CD4-positive, CD25-positive, alpha-beta regulatory T cell (primary cell): ENCODE results near the gene CCDC150. TPM values are rescaled to one million over a fixed set of nuclear protein-coding genes. Genes with fewer than 3 reads are reported as not detected.

Source experiments
- ATAC-seq, 2 donors: fragments of 150-1000 bp; cut with Tn5 transposase; one replicate each; pipeline ENCODE4 v1.10.0; 2021; ENCODE audit warnings: low read depth in 2 of 2, moderate number of reproducible peaks in 2 of 2, moderate library complexity in 1 of 2
- DNase-seq, 3 donors: peaks; one replicate each; pipeline versions ENCODE4 v3.0.0 to v3.0.0-alpha.2; 2012 to 2022; ENCODE audit warnings: mixed read lengths in 1 of 3
- H3K27ac ChIP-seq: one replicate; pipeline ENCODE4 v1.7.0; 2013; ENCODE audit warnings: mild to moderate bottlenecking, low read length; ENCODE audit not compliant: insufficient read depth, poor library complexity, severe bottlenecking
- H3K27me3 ChIP-seq: one replicate; pipeline ENCODE4 v1.7.0; 2013; ENCODE audit warnings: low read length; ENCODE audit not compliant: control insufficient read depth, insufficient read depth
- H3K36me3 ChIP-seq: one replicate; pipeline ENCODE4 v1.7.0; 2013; ENCODE audit warnings: mild to moderate bottlenecking, low read length, moderate library complexity; ENCODE audit not compliant: control insufficient read depth, insufficient read depth
- H3K4me1 ChIP-seq: 2 replicates; pipeline ENCODE4 v1.7.0; 2013; ENCODE audit warnings: mild to moderate bottlenecking, low read length; ENCODE audit not compliant: insufficient read depth, control insufficient read depth, poor library complexity, severe bottlenecking
- H3K4me3 ChIP-seq: one replicate; pipeline ENCODE4 v1.7.0; 2013; ENCODE audit warnings: low read depth, mild to moderate bottlenecking, low read length, moderate library complexity
- H3K9me3 ChIP-seq, 2 experiments: 1 replicate in 1 of 2; 2 replicates in 1 of 2; pipeline ENCODE4 v1.7.0; 2013; ENCODE audit warnings: low read length in 2 of 2, mild to moderate bottlenecking in 1 of 2, moderate library complexity in 1 of 2; ENCODE audit not compliant: control insufficient read depth in 2 of 2
- H3K27ac Mint-ChIP-seq, 3 donors: one replicate each; pipeline ENCODE4 v1.8.0; 2020 to 2022; ENCODE audit warnings: mild to moderate bottlenecking in 3 of 3, mixed read lengths in 3 of 3, moderate library complexity in 2 of 3
- H3K27me3 Mint-ChIP-seq: one replicate; pipeline ENCODE4 v1.8.0; 2022; ENCODE audit warnings: mild to moderate bottlenecking, mixed read lengths
- H3K36me3 Mint-ChIP-seq: one replicate; pipeline ENCODE4 v1.8.0; 2020; ENCODE audit warnings: mixed read lengths
- H3K4me1 Mint-ChIP-seq, 4 donors: one replicate each; pipeline ENCODE4 v1.8.0; 2020 to 2022; ENCODE audit warnings: mixed read lengths in 4 of 4, mild to moderate bottlenecking in 1 of 4
- H3K4me3 Mint-ChIP-seq, 4 donors: one replicate each; pipeline ENCODE4 v1.8.0; 2020 to 2022; ENCODE audit warnings: mild to moderate bottlenecking in 4 of 4, mixed read lengths in 4 of 4, moderate library complexity in 3 of 4
- H3K9me3 Mint-ChIP-seq, 7 donors: one replicate each; pipeline ENCODE4 v1.8.0; 2020 to 2022; ENCODE audit warnings: mixed read lengths in 7 of 7, mild to moderate bottlenecking in 3 of 7, moderate library complexity in 2 of 7
- polyA plus RNA-seq, 4 donors: library from polyadenylated mRNA; unstranded; fragments of 300-500 nt; fragmentation: Illumina TruSeq; gene quantifications; one replicate each; pipeline ENCODE4 v1.2.3, GENCODE V29; 2021
- total RNA-seq: library from RNA; stranded (reverse); gene quantifications from one replicate; pipeline ENCODE4 v1.2.3, GENCODE V29; 2022

Gene CCDC150
- total and polyA plus RNA-seq, 5 donors from 2014 or later = 0.21 to 0.74 TPM; not detected in 3

GRCh38 chr2:196640031-196640548, 575 bp downstream of the CCDC150 start:
- Mint-ChIP-seq H3K4me3 (peak overlapping the region; percentile 88 to 96 (median 90)), H3K36me3 (no peaks in the 10 kb centered on the region), H3K9me3 (peaks cover 0 to 3% (median 0%) of the 10 kb centered on the region in 7 donors), H3K27me3 (peaks cover 11% of the 10 kb centered on the region), H3K4me1 (peaks cover 0 to 28% (median 10%) of the 10 kb centered on the region in 4 donors), H3K27ac (peak overlapping the region in 1 of 3 donors; percentile 54)
- no peak for ATAC-seq
- peak overlapping the region; percentile 84 for H3K4me3 ChIP-seq
- H3K27me3 ChIP-seq = no peaks in the 10 kb centered on the region
- no peak for DNase-seq
- H3K9me3 ChIP-seq = no peaks in the 10 kb centered on the region
- peaks cover 6% of the 10 kb centered on the region for H3K4me1 ChIP-seq
- peak overlapping the region; percentile 30 for H3K27ac ChIP-seq
- no peaks in the 10 kb centered on the region for H3K36me3 ChIP-seq

- Histone ChIP-seq H3K36me3 (no peaks in the 10 kb centered on the region), H3K4me3 (no peak overlapping the region), H3K27me3 (no peaks in the 10 kb centered on the region), H3K9me3 (peaks cover 28 to 29% of the 10 kb centered on the region in 2 experiments), H3K27ac (no peak overlapping the region), H3K4me1 (no peaks in the 10 kb centered on the region)
- no peak overlapping the region for H3K4me3 Mint-ChIP-seq
- H3K27ac Mint-ChIP-seq = no peak overlapping the region
- DNase-seq (no peak), ATAC-seq (no peak)
- H3K4me1 Mint-ChIP-seq = peaks cover 0 to 4% (median 0%) of the 10 kb centered on the region in 4 donors
- no peaks in the 10 kb centered on the region for H3K27me3 Mint-ChIP-seq
- H3K36me3 Mint-ChIP-seq = peaks cover 7% of the 10 kb centered on the region
- H3K9me3 Mint-ChIP-seq = peaks cover 3 to 35% (median 12%) of the 10 kb centered on the region in 7 donors
Measured at GRCh38 chr2:196649202-196649601, 9.7 kb downstream of the CCDC150 start.

GRCh38 chr2:196651387-196652094, 12.0 kb downstream of the CCDC150 start:
- H3K9me3 Mint-ChIP-seq = peaks cover 3 to 42% (median 15%) of the 10 kb centered on the region in 7 donors
- Histone ChIP-seq H3K4me3 (no peak overlapping the region), H3K9me3 (peaks cover 28 to 31% of the 10 kb centered on the region in 2 experiments), H3K27ac (no peak overlapping the region), H3K27me3 (no peaks in the 10 kb centered on the region), H3K36me3 (no peaks in the 10 kb centered on the region), H3K4me1 (no peaks in the 10 kb centered on the region)
- no peak overlapping the region for H3K27ac Mint-ChIP-seq
- no peaks in the 10 kb centered on the region for H3K27me3 Mint-ChIP-seq
- no peak overlapping the region for H3K4me3 Mint-ChIP-seq
- DNase-seq (no peak), ATAC-seq (no peak)
- peaks cover 7% of the 10 kb centered on the region for H3K36me3 Mint-ChIP-seq
- peaks cover 0 to 4% (median 0%) of the 10 kb centered on the region in 4 donors for H3K4me1 Mint-ChIP-seq

GRCh38 chr2:196652869-196653268, 13.4 kb downstream of the CCDC150 start:
- H3K9me3 ChIP-seq = peaks cover 28 to 31% of the 10 kb centered on the region in 2 experiments
- no peak overlapping the region for H3K27ac ChIP-seq
- no peak overlapping the region for H3K27ac Mint-ChIP-seq
- H3K4me1 Mint-ChIP-seq = peaks cover 0 to 7% (median 0%) of the 10 kb centered on the region in 4 donors
- no peaks in the 10 kb centered on the region for H3K27me3 ChIP-seq
- DNase-seq (no peak), ATAC-seq (no peak)
- H3K4me3 ChIP-seq = no peak overlapping the region
- H3K4me1 ChIP-seq = no peaks in the 10 kb centered on the region
- H3K36me3 ChIP-seq = no peaks in the 10 kb centered on the region
- peaks cover 3 to 42% (median 15%) of the 10 kb centered on the region in 7 donors for H3K9me3 Mint-ChIP-seq
- no peak overlapping the region for H3K4me3 Mint-ChIP-seq
- H3K27me3 Mint-ChIP-seq = no peaks in the 10 kb centered on the region
- H3K36me3 Mint-ChIP-seq = peaks cover 7% of the 10 kb centered on the region

GRCh38 chr2:196653843-196654242, 14.3 kb downstream of the CCDC150 start:
- peaks cover 28 to 31% of the 10 kb centered on the region in 2 experiments for H3K9me3 ChIP-seq
- H3K4me3 ChIP-seq = no peak overlapping the region
- Mint-ChIP-seq H3K4me1 (peaks cover 0 to 10% (median 0%) of the 10 kb centered on the region in 4 donors), H3K27me3 (no peaks in the 10 kb centered on the region), H3K9me3 (peaks cover 3 to 42% (median 15%) of the 10 kb centered on the region in 7 donors), H3K4me3 (no peak overlapping the region), H3K27ac (no peak overlapping the region), H3K36me3 (peaks cover 7% of the 10 kb centered on the region)
- H3K27me3 ChIP-seq = no peaks in the 10 kb centered on the region
- no peak for ATAC-seq
- no peak overlapping the region for H3K27ac ChIP-seq
- DNase-seq = no peak
- H3K36me3 ChIP-seq = no peaks in the 10 kb centered on the region
- no peaks in the 10 kb centered on the region for H3K4me1 ChIP-seq

- peaks cover 3 to 28% (median 12%) of the 10 kb centered on the region in 7 donors for H3K9me3 Mint-ChIP-seq
- DNase-seq = no peak
- ATAC-seq = no peak
- no peaks in the 10 kb centered on the region for H3K4me1 ChIP-seq
- H3K27ac ChIP-seq = no peak overlapping the region
- peaks cover 26 to 28% of the 10 kb centered on the region in 2 experiments for H3K9me3 ChIP-seq
- no peaks in the 10 kb centered on the region for H3K36me3 ChIP-seq
- no peak overlapping the region for H3K27ac Mint-ChIP-seq
- no peaks in the 10 kb centered on the region for H3K27me3 ChIP-seq
- H3K27me3 Mint-ChIP-seq = no peaks in the 10 kb centered on the region
- H3K4me1 Mint-ChIP-seq = peaks cover 0 to 6% (median 0%) of the 10 kb centered on the region in 4 donors
- no peak overlapping the region for H3K4me3 ChIP-seq
- no peak overlapping the region for H3K4me3 Mint-ChIP-seq
- H3K36me3 Mint-ChIP-seq = peaks cover 7% of the 10 kb centered on the region
Measured at GRCh38 chr2:196655761-196656160, 16.2 kb downstream of the CCDC150 start.

- H3K27ac Mint-ChIP-seq = no peak overlapping the region
- H3K27ac ChIP-seq = no peak overlapping the region
- H3K9me3 Mint-ChIP-seq = peaks cover 3 to 15% (median 10%) of the 10 kb centered on the region in 7 donors
- DNase-seq = no peak
- H3K27me3 Mint-ChIP-seq = no peaks in the 10 kb centered on the region
- H3K27me3 ChIP-seq = no peaks in the 10 kb centered on the region
- peaks cover 0 to 6% (median 0%) of the 10 kb centered on the region in 4 donors for H3K4me1 Mint-ChIP-seq
- no peak overlapping the region for H3K4me3 Mint-ChIP-seq
- no peak for ATAC-seq
- peaks cover 10 to 14% of the 10 kb centered on the region in 2 experiments for H3K9me3 ChIP-seq
- H3K4me3 ChIP-seq = no peak overlapping the region
- H3K4me1 ChIP-seq = no peaks in the 10 kb centered on the region
- no peaks in the 10 kb centered on the region for H3K36me3 Mint-ChIP-seq
- H3K36me3 ChIP-seq = no peaks in the 10 kb centered on the region
Measured at GRCh38 chr2:196657333-196657732, 17.8 kb downstream of the CCDC150 start.
